SJSA1 (cell line): ENCODE measurements around the gene NCOA4. TPM values are rescaled to one million over a fixed set of nuclear protein-coding genes. Genes with fewer than 3 reads are reported as not detected.
"Not testable (repeated sequence)": the region's sequence is repeated elsewhere in the genome, so short reads cannot be mapped to it uniquely, and the experiment has no call there.

Experiments
- DNase-seq, 2 experiments: peaks; one replicate each; pipeline ENCODE4 v3.0.0-alpha.2; 2015 to 2020; ENCODE audit warnings: low spot score in 2 of 2, low read depth in 1 of 2
- H3K27ac ChIP-seq: fragments of 250-450 bp; sonication (Bioruptor Pico); 2 replicates; pipeline ENCODE4 v1.5.1; 2020; ENCODE audit warnings: mild to moderate bottlenecking, moderate library complexity
- H3K27me3 ChIP-seq: fragments of 250-450 bp; sonication (Bioruptor Pico); replicated peaks from 2 replicates; pipeline ENCODE4 v1.5.1; 2020; ENCODE audit warnings: mild to moderate bottlenecking, moderate library complexity
- H3K36me3 ChIP-seq: fragments of 250-450 bp; sonication (Bioruptor Pico); 2 replicates; pipeline ENCODE4 v1.5.1; 2020; ENCODE audit warnings: mild to moderate bottlenecking
- H3K4me1 ChIP-seq: fragments of 250-450 bp; sonication (Bioruptor Pico); replicated peaks from 2 replicates; pipeline ENCODE4 v1.6.1; 2021; ENCODE audit warnings: mild to moderate bottlenecking
- H3K4me3 ChIP-seq: fragments of 250-450 bp; sonication (Bioruptor Pico); 2 replicates; pipeline ENCODE4 v1.5.1; 2020; ENCODE audit warnings: mild to moderate bottlenecking
- H3K9me3 ChIP-seq: fragments of 250-450 bp; sonication (Bioruptor Pico); replicated peaks from 2 replicates; pipeline ENCODE4 v1.5.1; 2020; ENCODE audit warnings: mild to moderate bottlenecking
- total RNA-seq: library from RNA; depleted of rRNA; stranded (reverse); fragments of >200 nt; shearing (Covaris generic); gene quantifications from 2 replicates; pipeline ENCODE4 v1.2.3, GENCODE V29; 2014

The NCOA4 gene
- total RNA-seq, 1 experiment from 2014 or later, result 245 TPM

DNA sequence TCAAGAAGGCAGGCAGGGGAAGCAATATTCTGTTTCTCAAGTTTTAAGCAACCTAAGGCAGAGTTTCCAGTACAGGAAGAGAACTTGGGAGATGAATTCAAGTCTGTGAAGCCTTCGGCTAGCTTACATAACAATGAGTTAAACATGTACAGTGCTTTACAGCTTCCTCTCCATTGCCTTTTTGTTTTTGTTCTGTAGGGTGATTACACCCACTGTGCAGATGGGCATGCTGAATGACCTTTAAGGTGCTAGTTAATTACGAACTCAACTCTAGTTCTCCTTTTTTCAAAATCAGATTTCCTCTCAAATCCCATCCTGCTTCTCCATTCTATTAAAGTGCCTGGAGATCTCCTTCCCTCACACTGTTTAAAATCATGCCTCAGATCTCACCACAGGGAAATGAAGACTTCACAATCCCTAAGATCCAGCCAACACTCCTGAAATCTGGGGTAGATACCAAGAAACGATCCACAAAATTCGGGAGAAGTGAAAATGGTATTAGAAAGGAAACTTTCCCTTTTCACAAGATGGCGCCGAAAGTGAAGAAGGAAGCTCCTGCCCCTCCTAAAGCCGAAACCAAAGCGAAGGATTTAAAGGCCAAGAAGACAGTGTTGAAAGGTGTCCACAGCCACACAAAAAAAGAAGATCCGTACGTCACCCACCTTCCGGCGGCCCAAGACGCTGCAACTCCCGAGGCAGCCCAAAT, 32.5 kb upstream of the NCOA4 start:
- no peak overlapping the region for H3K27ac ChIP-seq
- H3K9me3 ChIP-seq, result no peaks in the 10 kb centered on the region
- 0 out of 2 replicates have a peak, but pooled peaks cover 7% of the 10 kb centered on the region for H3K27me3 ChIP-seq
- no peaks in the 10 kb centered on the region for H3K36me3 ChIP-seq
- H3K4me3 ChIP-seq, result no peak overlapping the region
- DNase-seq, result no peak
- no peaks in the 10 kb centered on the region for H3K4me1 ChIP-seq

DNA sequence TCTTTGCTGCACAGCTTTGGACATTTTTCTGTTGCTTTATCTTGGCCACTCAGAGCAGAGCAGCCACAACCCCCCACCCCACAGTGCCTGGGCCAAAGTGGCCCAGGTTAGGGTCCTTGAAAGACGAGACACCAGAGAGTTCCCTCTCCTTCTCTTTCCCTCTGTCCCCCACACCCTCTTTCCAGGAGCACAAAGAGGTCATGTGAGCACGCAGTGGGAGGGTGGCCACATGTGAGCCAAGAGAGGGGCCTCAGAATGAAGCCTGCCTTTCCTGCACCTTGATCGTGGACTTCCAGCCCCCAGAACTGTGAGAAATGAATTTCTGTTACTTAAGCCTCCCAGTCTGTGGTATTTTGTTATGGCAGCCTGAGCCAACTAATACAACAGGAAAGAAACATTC, 30.3 kb upstream of the NCOA4 start:
- Histone ChIP-seq H3K4me1 (no peaks in the 10 kb centered on the region), H3K27me3 (0 out of 2 replicates have a peak, but pooled peaks cover 7% of the 10 kb centered on the region), H3K9me3 (no peaks in the 10 kb centered on the region), H3K4me3 (no peak overlapping the region), H3K27ac (no peak overlapping the region), H3K36me3 (no peaks in the 10 kb centered on the region)
- DNase-seq, result no peak

DNA sequence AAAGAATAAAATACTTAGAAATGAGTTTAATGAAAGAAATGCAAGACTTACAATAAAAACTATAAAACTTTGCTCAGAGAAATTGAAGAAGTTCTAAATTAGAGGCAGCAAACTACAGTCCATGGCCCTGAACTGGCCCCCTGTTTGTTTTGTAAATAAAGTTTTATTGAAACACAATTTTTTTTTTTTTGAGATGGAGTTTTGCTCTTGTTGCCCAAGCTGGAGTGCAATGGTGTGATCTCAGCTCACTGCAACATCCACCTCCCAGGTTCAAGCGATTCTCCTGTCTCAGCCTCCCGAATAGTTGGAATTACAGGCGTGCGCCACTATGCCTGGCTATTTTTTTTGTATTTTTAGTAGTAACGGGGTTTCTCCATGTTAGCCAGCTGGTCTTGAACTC, 27.5 kb upstream of the NCOA4 start:
- H3K27me3 ChIP-seq, H3K36me3 ChIP-seq, DNase-seq, H3K4me3 ChIP-seq, H3K4me1 ChIP-seq, H3K27ac ChIP-seq, H3K9me3 ChIP-seq: not testable (repeated sequence)

DNA sequence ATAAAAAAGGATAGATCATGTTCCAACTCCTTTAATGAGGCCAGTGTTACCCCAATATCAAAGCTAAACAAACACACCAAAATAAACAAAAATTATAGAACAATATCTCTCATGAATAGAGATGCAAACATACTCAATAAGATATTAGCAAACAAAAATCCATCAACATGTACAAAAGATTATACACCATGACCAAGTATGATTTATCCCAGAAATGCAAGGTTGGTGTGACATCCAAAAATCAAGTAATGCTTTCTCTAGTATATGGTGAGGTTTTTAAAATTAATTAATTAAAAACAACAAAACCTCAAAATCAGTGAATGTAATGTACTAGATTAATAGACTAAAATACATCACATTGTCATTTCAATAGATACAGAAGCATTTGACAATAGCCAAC, 26.6 kb upstream of the NCOA4 start:
- Histone ChIP-seq H3K4me1 (no peaks in the 10 kb centered on the region), H3K27me3 (0 out of 2 replicates have a peak, but pooled peaks cover 3% of the 10 kb centered on the region), H3K36me3 (no peaks in the 10 kb centered on the region), H3K9me3 (no peaks in the 10 kb centered on the region), H3K27ac (no peak overlapping the region), H3K4me3 (no peak overlapping the region)
- DNase-seq, result no peak

DNA sequence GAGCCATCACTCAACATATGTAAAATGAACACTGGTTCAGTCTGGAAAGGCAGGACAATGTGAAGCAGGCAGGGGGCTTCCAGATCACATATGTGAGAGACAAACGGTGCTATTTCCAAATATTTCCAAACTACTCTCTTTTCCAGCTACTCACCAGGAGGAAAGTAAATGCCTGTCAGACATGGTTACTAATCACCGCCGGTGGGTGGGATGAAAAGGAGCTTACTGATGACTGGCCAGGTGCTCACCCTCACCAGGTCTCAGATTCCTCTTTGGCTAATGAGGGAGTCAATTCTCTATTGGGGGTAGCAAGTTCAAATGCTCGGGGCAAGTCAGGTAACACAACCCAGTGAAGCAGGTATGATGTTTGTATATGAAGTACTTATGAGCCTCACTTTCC, 25.3 kb upstream of the NCOA4 start:
- H3K27me3 ChIP-seq, result 0 out of 2 replicates have a peak, but pooled peaks cover 3% of the 10 kb centered on the region
- no peak overlapping the region for H3K4me3 ChIP-seq
- no peaks in the 10 kb centered on the region for H3K36me3 ChIP-seq
- H3K9me3 ChIP-seq, result no peaks in the 10 kb centered on the region
- no peak overlapping the region for H3K27ac ChIP-seq
- no peak for DNase-seq
- no peaks in the 10 kb centered on the region for H3K4me1 ChIP-seq

DNA sequence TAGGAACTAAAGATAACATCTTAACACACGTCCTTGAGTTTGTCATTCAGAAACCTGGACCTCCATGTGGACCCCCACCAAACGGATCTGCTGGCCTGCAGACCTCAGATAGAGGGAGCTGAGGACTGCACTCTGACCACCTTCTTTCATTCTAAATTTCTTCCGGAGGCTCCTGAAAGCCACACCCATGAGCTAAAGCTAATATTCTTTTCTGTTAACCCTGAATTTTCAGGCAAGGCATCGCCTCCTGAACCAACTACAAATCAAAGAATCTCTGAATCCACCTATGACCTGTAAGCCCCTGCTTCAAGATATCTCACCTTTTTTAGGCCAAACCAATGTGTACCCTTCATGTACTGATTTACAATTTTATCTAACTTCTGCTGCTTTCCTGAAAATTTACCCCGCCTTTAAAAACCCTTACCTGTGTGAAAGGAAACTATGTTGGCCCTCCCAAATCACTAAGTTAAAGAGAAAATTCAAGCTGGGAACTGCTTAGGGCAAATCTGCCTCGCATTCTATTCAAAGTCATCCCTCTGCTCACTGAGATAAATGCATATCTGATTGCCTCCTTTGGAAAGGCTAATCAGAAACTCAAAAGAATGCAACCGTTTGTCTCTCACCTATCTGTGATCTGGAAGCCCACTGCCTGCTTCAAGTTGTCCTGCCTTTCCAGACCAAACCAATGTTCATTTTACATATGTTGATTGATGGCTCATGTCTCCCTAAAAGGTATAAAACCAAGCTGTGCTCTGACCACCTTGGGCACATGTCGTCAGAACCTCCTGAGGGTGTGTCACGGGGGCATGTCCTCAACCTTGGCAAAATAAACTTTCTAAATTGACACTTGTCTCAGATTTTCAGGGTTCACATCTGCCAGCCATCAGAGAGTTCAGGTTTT, 23.4 kb upstream of the NCOA4 start:
- Histone ChIP-seq H3K27me3 (0 out of 2 replicates have a peak, but pooled peaks cover 3% of the 10 kb centered on the region), H3K4me1 (no peaks in the 10 kb centered on the region), H3K36me3 (no peaks in the 10 kb centered on the region), H3K9me3 (no peaks in the 10 kb centered on the region), H3K27ac (no peak overlapping the region), H3K4me3 (no peak overlapping the region)
- DNase-seq, result no peak

DNA sequence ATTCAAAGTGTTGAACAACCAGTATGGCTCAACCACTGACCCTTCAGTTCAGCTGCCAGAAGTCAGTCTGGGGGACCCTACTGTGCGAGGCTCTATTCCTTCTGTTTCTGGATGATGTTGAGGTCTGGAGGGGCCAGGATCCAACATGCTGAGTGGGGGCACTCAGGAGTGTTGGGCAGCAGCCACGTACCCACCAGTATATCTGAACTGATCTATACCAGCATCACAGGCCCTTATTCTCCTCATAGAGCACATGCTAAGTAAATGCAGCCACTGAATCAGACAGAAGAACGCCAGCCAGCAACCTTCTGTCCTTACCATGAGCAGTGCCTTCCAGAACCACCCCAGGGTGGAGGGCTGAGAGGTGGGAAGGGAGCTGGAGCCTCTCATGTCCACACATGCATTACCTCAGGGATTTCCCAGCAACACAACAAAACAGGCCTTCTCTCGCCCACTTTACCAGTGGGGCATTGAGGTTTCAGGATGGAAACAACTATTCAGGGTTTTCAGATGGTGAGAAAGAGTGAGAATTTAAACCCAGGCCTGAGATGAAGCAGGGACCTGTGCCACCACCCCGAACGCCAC, 22.5 kb upstream of the NCOA4 start:
- Histone ChIP-seq H3K4me1 (no peaks in the 10 kb centered on the region), H3K9me3 (no peaks in the 10 kb centered on the region), H3K4me3 (no peak overlapping the region), H3K36me3 (no peaks in the 10 kb centered on the region), H3K27ac (no peak overlapping the region), H3K27me3 (peaks cover 7% of the 10 kb centered on the region; the same call in 1 of the 2 replicates)
- DNase-seq, result no peak

DNA sequence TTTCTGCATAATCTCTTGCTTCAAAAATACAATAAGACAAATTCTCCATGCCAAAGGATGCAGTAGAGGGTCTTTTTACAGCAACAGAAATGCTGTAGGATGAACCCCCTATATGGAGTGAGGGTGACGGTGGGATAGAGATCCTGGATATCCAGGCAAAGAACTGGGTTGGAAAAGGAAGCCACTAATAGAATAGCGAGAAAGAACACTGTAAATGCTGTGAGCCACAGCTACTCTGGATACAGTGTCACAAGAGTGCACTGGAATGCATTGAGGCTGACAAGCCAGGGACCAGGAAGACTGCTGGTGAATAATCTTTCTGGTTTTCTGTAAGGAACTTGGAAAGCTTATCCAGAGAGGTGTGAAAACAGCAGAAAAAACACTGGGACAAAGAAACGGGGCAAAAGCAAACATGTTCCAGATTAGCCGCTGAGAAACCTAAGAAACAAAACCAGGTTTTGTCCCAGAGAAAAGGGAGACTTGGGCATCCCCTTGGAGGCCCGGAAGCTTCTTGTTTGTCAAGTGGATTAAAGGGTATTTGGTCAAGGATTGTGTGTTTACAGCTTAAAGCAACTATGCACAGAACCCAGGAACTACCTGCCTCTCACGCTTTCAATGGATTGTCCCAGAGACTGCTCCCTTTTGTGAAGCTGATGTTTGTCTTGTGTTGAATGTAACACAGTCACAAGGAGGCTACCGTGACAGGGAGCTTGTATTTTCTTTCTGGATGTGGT, 21.8 kb upstream of the NCOA4 start:
- Histone ChIP-seq H3K4me1 (no peaks in the 10 kb centered on the region), H3K27ac (no peak overlapping the region), H3K36me3 (no peaks in the 10 kb centered on the region), H3K4me3 (no peak overlapping the region), H3K27me3 (peaks cover 7% of the 10 kb centered on the region), H3K9me3 (no peaks in the 10 kb centered on the region)
- no peak for DNase-seq

DNA sequence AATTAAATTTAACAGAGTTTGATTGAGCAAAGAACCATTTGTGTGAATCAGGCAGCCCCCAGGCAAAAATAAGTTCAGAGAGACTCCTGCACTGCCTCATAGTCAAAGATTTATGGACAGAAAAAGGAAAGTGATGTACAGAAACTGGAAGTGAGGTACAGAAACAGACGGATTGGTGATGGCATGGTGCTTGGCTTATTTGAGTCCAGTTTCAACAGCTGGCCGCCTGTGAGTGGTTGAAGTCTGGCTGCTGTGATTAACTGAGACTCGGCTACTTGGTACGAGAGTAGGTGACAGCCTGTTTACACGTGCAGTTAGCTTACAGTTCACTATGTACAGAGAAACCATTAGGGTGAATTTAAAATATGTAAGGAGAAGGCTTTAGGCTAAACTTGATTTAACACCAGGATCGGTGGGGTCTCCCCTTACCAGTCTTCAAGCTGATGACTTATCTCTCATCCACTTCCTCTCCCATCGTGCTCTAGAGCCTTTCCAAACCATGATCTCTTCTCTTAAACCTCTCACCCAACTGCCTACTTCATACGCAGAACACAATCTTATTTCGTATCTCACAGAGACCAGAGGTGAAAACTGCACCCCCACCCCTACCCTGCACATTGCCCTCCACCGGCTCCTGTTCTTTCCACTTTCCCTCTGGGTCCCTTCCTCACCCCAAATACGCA, 20.7 kb upstream of the NCOA4 start:
- H3K27ac ChIP-seq, result no peak overlapping the region
- no peaks in the 10 kb centered on the region for H3K9me3 ChIP-seq
- no peak for DNase-seq
- H3K27me3 ChIP-seq, result peaks cover 13% of the 10 kb centered on the region
- no peaks in the 10 kb centered on the region for H3K4me1 ChIP-seq
- H3K4me3 ChIP-seq, result no peak overlapping the region
- no peaks in the 10 kb centered on the region for H3K36me3 ChIP-seq

DNA sequence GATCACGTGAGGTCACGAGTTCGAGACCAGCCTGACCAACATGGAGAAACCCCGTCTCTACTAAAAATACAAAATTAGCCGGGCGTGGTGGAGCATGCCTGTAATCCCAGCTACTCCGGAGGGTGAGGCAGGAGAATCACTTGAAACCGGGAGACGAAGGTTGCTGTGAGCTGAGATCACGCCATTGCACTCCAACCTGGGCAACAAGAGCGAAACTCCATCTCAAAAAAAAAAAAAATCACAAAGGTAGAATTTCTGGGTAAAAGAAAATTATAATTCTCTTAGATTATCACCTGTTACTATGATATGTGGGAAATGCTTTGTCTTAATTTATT, 19.0 kb upstream of the NCOA4 start:
- not testable (repeated sequence) for H3K4me1 ChIP-seq, H3K9me3 ChIP-seq, H3K4me3 ChIP-seq, H3K27ac ChIP-seq, H3K36me3 ChIP-seq, DNase-seq
- H3K27me3 ChIP-seq, result peaks cover 17% of the 10 kb centered on the region

DNA sequence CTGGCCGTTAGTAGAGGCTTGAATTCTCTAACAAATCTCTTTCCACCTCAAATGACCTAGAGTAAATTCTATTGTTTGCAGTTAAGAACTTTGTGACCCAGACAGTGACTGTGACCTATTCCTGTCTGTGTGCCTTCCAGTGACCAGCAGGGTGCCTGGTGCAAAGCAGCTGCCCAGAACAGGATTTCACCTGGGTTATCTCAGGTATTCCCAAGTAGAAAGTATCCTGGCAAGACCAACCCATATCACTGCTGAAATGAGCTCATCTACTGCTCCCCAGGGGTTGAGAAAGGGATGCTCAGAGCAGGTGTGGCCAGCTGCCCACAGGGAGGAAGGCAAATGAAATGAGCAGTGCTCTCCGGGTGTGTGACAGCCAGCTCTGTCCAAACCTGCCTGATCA, 17.7 kb upstream of the NCOA4 start:
- Histone ChIP-seq H3K36me3 (no peaks in the 10 kb centered on the region), H3K4me3 (no peak overlapping the region), H3K9me3 (no peaks in the 10 kb centered on the region), H3K27ac (no peak overlapping the region), H3K4me1 (no peaks in the 10 kb centered on the region), H3K27me3 (peaks cover 17% of the 10 kb centered on the region)
- no peak for DNase-seq

DNA sequence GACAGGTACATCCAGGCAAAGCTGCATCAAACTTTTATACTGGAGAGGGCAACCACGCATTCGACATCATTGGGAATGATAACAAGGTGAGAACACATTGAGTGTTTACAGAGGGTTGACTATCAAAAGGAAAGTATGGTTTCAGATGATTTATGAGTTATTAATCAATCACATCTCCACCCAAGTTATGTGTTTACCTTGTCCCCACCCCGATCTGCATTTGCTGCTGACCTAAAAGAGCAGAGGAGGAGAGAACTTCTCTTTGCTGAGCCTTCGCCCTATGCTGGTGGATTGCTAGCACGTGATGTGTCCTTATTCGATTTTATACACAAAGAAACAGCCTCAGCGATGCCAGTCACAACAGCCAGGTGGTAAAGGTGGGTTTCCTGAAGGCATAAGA, 15.8 kb upstream of the NCOA4 start, which contains the start of gene MSMB:
Gene MSMB (minus strand): TSS at position 9 of the 400 bp plus-strand sequence. CDS start 32 bp downstream, outside the sequence.
- Histone ChIP-seq H3K9me3 (no peaks in the 10 kb centered on the region), H3K27me3 (peaks cover 18% of the 10 kb centered on the region), H3K4me3 (no peak within 1 kb of the TSS), H3K36me3 (no peaks in the 10 kb centered on the region), H3K27ac (no peak within 1 kb of the TSS), H3K4me1 (no peaks in the 10 kb centered on the region)
- no peak for DNase-seq

DNA sequence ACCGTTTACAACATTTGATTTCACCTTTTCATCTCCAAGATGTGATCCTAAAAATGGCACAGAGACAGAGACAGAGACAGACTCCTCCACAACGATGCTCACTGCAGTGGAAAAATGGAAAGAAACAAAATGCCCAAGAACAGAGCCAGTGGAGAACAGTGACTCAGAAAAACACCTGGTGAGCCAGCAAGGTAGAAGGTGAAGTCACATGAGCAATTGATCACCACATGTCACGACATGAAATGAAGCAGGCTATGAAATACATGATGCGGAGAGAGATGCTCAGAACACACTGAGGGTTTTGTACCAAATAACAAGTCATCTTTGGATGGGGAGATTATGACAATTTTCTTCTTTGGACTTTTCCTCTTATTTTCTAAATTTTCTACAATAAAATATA, 12.1 kb upstream of the NCOA4 start:
- H3K36me3 ChIP-seq, result no peaks in the 10 kb centered on the region
- H3K27me3 ChIP-seq, result peaks cover 14% of the 10 kb centered on the region; the same call in 1 of the 2 replicates
- no peaks in the 10 kb centered on the region for H3K4me1 ChIP-seq
- no peaks in the 10 kb centered on the region for H3K9me3 ChIP-seq
- no peak overlapping the region for H3K27ac ChIP-seq
- DNase-seq, result no peak
- no peak overlapping the region for H3K4me3 ChIP-seq
